DMS53 (cell line): ENCODE results near the gene IVL.

Source experiments
- DNase-seq: peaks from one replicate; lab custom pipeline; 2025; lab: John Stamatoyannopoulos, UW

The IVL gene

DNA sequence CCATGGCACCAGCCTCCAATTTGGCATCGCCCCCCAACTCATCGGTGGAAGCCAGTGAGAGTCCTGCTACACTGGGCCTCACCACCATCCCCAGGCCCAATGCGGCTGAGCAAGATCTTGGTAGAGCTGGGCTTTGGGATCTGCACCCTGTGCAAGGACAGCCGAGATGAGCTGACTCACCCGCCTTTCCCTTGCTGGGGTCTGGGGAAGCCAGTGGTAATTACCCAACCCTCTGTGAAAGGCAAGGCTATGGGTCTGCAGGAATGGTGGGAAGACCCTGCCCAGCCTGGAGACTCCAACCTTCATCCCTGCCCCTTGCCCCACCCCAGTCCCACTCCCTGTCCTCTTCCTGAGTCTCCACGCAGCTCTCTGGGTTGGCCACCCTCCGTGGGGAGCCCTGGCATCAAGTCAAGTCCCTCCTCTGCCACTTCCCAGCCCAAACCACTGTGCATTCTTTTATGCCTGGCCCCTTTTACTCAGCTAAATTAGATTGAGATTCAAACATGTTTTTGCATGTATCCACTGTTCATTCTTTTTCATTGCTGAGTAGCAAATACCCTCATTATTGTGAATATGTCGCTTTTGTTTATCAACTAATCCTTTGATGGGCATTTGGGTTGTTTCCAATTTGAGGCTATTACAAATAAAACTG lies 21.5 kb upstream of the IVL start:
- DNase-seq, result no peak

DNA sequence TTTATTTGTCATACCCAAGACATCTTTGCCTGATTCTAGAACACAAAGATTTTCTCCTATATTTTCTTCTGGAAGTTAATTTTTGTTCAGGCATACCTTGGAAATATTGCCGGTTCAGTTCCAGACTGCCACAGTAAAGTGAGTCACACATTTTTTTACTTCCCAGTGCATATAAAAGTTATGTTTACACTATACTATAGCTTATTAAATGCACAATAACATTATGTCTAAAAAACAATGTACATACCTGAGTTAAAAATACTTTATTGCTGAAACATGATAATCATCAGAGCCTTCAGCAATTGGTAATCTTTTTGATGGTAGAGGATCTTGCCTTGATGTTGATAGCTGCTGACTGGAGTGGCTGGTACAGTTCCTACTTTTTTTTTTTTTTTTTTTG lies 20.2 kb upstream of the IVL start:
- DNase-seq, result no peak

DNA sequence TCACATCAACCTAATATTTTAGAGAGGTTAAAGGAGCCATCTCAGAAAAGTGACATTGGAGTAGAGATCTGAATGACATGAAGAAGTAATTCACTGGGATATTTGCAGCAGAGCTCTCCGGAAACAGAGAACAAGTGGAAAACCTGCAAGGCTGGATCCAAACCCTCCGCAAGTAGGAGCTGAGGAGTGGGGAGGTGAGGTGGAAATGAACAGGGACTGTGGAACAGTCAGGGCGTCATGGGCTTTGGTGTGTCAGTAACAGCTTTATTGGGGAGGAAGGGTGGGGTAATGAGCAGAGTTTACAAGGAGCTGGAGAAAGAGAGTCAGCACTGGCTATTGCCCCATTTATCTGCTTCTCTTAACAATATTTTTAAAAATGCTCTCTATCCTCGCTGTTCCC lies 9.3 kb upstream of the IVL start:
- no peak for DNase-seq

DNA sequence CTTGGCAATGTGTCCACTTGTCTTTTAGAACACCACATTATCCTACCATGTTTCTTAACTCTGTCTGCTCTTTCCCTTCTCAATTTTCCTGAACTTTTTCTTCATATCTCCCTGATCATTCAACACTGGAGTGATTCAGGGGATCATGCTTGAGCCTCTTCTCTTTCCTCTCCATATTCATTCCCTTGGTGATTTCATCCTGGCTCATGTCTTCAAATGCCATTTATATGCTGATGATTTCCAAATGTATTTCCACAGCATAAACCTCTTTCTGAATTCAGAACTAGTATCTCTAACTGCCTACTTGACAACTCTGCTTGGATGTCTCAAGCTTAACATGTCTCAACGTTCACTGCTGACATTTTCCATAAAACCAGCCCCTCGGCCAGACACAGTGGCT lies 8.5 kb upstream of the IVL start:
- DNase-seq, result no peak

DNA sequence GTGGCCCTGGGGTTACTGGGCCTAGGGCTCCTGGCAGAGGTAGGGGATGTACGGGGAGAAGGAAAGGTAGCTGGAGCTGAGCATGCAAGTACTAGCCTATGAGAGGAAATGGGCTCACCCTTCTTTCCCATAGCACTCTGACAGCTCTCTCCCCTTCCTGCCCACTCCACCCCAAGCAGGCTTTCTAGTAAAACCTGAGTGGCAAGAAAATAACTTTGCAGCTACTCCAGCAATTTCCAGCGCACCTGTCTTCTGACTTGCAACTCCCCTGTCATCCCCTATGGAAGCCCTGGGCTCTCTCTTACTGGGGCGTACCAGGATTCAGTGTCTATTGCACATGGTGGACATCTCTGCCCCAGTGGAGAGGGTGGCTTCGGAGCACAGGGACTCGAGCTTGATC lies 6.7 kb upstream of the IVL start:
- no peak for DNase-seq

DNA sequence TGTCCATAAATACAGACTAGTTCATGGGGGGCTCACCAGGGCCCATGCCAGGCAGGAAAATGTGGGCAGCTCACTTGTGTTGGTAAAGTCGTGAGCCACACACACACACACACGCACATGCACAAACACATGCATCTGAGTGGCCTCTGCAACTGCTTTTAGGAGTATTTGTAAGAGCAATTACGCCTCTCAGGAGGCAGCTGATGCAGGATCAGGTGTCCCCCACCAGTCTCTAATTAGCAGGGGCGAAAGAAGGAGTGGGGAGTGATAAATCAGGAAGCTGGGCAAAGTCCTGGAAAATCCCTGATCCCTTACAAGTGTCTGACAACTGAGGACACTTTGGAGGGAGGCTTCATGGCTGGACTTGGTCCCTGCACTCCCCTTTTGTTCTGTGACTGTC lies 5.7 kb upstream of the IVL start:
- DNase-seq, result no peak

DNA sequence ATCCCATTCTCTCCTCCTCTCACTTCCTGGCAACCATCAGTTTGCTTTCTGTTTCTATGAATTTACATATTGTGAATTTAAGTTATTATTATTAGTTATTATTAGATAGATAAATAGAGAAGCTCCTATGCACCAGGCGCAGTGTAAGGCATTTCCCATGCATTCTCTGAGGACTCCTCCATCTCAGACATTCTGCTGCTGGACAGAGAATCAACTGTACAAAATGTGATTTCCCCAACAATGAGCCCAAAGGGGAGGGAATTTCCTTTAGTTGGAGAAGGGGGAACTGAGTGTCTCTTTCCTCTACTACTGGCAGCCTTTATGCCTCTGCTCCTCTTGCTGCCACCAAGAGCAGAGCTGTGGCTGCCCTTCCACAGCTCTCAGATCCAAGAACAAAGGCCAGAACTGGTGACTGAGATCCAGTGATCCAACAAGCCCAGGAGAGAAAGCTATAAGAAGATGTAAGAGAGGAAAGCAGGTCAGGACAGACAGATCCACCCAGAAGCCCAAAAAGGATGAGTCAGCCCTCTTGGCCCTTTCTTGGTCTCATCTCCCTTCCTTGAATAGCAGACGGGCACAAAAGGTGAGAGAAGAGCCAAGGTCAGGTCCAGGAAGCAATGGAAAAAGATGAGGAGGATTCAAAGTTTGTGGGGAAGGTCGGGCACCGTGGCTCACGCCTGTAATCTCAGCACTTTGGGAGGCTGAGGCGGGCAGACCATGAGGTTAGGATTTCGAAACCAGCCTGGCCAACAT lies 3.5 kb upstream of the IVL start:
- no peak for DNase-seq

DNA sequence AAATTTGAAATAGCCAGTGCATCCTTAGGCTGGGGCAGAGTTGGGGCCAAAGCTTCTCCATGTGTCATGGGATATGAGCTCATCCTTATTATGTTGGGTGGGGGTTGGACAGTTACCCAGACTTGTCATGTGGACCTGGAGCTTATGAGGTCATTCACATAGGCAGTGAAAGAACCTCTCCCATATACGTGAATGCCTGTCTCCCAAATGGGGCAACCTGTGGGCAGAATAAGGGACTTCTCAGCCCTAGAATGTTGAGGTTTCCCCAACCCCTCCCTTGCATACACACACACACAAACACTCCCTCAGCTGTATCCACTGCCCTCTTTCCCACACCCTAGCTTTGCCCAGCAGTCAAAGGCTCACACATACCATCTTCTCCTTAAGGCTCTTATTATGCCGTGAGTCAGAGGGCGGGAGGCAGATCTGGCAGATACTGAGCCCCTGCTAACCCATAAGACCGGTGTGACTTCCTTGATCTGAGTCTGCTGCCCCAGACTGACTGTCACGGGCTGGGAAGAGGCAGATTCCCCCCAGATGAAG lies 2.3 kb upstream of the IVL start:
- no peak for DNase-seq

DNA sequence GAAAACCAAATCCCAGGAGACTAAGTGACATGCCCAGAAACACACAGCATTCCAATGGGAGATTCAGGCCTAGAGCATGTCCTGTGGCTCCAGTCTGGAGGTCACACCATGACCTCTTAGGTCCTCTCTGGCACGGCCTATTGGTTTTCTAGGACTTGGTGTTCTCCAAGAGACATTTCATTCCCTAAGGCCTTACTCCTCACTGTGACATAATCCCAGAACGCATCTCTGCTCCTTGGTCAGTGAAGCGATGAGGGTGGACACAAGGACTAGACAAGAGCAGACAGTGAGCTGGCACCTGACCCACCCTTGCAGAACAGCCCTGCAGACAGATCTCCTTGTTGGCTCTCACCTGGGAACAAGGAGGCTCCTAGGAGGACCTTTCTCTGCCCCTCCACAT lies 860 bp downstream of the IVL start:
- no peak for DNase-seq

DNA sequence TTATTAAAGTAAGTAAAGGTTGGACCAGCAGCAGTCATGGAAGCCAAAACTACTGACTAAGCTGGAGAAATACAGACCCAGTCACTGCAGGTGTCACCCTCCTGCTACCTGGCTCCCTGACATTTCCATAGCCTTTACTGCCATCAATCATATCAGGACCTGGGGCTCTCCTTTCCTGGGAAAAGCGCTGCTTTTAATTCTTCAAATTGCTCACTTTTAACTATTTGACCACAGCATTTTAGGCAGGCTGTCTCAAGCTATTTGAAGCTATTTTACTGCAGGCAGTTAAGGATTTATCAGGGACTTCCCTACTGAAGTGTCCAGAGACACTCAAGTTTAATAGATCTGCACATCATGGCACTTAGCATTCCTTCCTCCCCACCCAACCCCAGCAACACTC lies 4.1 kb downstream of the IVL start:
- DNase-seq, result no peak

DNA sequence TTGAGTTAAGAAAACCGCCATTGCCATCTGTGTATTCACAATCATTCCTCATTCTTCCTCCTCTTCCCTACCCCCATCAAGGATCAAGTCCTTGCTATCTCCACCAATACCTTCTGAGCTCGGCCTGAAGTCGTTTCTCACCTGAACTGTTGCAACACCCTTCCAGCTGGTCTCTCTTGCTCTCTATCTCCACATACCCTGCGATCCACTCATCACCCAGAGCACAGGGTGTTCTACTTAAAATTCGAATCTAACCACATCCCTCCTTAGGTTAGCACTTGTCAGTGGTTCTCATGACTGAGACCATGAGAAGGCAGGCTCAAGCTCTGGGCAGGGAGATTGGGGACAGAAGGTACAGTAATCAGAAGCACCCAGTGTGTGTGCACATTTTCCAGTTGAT lies 4.6 kb downstream of the IVL start:
- no peak for DNase-seq

DNA sequence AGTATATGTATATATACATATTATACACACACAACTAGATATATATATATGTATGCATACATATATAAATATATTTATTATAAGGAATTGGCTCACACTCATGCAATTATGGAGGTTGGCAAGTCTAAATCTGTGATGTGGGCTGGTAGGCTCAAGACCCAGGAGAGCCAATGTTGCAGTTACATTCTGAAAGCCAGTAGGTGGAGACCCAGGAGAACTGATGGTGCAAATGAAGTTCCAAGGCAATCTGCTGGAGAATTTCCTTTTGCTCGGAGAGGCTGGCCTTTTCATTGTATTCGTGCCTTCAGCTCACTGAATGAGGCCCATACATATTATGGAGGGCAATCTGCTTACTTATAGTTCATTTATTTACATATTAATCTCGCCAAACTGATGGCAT lies 9.4 kb downstream of the IVL start:
- peak; percentile 31 for DNase-seq

DNA sequence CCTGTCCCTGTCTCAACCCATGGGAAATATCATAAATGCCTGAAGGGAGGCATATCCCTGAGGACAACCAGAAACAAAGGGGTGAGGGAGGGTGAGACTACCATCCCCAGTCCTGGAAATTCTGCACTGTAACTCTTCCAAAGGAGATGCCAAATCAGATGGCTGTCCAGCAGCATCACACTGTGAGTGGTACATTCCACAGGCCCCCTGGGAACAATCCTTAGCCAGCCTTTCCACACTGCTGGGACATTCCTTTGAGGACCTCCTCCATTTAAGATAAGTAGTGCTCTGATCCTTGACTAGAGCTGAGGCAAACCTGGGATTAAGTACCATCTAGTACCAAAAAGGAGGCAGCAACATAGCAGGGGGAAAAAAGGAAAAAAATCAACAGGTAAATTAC lies 10.7 kb downstream of the IVL start:
- no peak for DNase-seq

DNA sequence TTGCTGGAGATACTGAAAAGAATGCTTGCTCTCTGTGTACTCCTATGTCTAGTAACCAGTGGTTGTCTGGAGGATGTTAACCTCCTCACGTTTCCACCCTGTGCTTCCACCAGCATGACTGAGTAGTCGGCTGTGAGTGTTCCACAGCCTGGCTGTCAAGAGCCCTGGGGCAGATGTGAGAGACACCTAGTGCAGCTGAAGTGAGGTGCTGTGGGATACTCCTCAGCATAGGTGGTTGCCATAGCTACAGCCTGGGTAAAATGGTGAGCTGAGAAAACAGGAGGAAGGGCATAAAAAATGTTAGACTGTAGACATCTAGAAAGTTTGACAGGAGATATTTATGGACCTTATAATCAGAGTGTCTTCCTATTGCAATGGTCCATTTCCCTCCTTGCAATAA lies 15.8 kb downstream of the IVL start:
- peak; percentile 17 for DNase-seq

DNA sequence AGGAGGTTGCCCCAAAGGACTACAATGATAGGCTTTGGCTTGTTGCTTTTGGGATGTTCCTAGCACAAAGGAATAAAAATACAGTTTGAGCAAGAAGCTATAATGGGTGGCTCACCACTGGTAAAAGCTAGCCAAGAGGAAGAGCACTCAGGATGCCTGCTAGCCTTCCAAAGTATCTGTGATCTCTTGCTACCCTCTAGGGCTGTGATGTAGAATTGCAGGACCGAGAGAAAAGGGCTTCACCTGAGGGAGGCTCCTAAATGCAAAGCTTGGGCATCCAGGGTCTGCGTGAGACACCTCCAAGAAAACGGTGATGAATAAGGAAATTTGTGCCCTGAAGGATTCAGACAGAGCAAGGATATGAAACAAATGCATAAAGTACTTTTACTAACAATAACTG lies 17.7 kb downstream of the IVL start:
- peak; percentile 29 for DNase-seq

DNA sequence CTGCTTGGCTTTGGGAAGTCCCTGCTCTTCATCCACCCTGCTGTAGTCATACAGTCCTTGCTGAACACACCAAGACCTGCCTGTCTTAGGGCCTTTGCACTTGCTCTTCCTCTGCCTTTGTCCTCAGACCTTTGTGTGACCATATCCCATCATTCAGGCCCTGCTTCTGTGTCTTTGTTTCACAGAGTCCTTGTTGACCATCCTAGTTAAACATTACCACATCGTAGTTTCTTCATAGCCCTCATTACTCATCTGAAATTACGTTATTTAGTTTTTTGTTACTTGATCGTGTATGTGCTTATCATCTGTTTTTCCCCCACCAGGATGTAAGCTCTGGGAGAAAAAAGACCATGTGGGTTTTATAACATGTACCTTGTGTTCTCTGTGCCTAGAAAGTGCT lies 20.3 kb downstream of the IVL start:
- peak; percentile 26 for DNase-seq

DNA sequence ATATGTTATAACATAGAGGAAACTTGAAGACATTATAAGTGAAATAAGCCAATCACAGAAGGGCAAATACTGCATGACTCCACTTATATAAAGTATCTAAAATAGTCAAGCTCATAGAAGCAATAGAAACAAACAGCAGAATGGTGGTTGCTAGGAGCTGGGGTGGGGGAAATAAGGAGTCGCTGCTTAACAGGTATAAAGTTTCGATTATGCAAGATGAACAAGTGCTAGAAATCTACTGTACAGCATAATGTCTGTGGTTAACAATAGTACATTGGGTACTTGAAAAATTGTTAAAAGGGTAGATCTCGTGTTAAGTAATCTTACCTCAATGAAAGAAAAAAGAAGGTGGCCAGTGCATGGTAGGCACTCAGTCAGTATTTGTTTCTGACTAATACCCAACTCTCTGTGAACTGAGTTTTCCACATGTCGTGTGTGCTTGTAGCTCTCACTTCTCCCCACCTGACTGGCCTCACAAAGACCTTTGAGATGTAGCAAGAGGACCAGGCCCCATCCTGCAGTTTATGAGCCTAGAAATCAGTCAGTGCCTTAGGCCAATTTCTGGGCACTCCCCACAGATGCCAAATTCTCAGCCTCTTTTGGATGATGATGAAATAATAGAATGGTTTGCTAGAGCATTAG lies 23.9 kb downstream of the IVL start:
- DNase-seq, result no peak

DNA sequence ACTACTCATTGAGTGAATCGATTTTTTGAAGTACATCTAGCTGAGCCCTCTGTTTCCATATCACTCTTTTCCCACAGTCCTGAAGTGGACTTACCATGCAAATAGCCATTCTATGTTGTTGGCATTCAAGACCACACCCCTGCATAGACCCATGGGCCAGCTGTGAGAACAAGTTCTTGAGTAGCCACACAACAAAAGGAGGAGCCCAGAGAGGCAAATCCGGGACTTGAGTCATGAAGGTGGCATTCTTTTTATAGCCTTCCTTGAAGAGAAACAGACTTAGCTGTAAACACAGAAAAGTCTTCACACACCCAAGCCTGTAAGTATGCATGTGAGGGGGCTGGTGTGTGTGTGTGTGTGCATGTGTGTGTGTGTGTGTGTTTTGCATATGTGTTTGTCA lies 24.9 kb downstream of the IVL start:
- DNase-seq, result no peak

DNA sequence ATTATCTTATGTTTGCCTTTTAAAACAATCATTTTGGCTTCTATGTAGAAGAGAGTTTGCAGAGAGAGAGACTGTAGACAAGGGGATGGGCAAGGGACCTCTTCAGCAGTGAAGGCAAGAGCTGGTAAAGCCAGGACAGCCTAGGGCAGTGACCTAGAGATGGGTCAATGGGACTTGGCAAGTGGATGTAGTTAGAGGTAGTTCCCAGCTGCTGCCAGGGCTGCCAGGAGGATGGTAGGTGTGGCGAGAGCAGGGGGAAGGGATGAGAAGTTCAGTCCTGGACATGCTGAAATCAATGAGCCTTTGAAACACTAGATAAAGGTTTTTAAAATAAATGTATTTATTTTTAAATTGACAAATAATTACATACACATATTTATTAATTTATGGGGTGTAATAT lies 32.3 kb downstream of the IVL start:
- no peak for DNase-seq

DNA sequence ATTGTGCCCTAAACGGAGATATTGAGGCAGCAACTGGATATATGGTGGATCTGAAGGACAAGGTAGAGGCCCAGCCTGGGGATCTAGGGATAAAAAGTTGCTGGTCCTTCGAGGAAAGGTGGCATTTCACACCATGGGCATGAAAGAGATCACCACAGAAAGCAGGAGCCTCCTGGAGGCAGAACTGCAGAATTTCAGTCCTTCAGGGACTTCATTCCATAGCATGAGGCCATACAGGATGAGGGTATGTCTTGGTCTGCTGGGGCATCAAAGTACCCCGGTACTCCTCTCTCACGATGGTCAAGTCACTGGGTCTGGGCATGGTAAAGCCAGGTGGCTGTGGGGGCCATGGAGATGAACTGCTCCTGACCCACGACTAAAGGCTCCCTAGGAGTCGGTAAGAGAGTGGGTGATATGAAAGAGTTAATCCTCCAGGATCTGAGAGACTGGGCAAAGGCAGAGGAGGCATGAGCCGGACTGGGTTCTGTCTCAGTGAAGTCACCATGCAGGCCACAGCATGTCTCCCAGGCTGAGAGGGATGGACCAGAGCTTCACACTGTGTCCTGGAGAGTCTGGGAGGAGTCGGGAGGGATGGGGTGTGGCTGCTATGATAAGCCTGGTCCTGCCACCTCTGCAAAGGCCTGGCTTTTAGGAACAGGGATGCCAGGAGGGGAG lies 32.8 kb downstream of the IVL start:
- DNase-seq, result no peak

DNA sequence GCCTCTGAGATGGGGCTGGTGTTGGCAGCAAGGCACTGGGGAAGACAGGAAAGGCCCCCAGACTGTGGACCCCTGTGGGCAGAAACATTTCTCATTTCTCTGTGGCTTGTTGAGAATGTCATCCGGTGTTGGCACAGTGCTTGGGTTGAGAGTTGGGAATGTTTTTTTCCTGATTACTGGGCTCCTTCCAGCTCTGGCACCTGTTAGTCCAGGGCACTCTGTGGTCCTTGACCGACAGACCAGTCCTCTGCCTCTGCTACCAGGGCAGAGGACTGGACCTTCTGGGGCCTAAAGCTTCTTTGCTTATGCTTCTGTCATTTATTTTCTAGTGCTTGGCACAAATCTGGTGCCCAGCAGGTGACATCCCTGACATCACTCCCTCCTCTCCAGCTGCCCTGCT lies 33.8 kb downstream of the IVL start:
- DNase-seq, result no peak

DNA sequence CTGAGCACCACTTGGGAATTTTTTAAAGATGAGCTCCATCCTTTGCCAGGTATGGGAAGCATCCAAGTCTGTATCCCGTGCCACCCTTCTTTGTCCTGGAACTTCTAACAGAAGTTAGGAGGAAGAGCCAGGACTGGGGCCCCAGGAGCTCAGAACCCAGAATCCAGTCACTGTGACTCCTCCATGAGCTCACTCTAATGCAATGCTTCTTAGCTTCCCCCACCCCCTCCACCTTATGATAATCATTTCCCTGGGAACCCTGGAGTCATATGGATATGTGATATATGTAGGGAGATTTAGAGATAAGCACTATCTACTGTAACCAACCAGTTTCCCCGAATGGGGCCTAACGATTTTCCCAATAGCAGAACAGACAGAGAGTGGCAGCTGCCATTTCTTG lies 37.9 kb downstream of the IVL start:
- no peak for DNase-seq
